GM21737 (cell line): Measurements from ENCODE around the gene RADIL.

ENCODE experiments used
- ATAC-seq: cut with Tn5 transposase; IDR thresholded peaks from one replicate; pipeline ENCODE4 v1.9.1; 2021; ENCODE audit warnings: mild to moderate bottlenecking, moderate library complexity; ENCODE audit not compliant: unreplicated experiment

The RADIL gene

DNA sequence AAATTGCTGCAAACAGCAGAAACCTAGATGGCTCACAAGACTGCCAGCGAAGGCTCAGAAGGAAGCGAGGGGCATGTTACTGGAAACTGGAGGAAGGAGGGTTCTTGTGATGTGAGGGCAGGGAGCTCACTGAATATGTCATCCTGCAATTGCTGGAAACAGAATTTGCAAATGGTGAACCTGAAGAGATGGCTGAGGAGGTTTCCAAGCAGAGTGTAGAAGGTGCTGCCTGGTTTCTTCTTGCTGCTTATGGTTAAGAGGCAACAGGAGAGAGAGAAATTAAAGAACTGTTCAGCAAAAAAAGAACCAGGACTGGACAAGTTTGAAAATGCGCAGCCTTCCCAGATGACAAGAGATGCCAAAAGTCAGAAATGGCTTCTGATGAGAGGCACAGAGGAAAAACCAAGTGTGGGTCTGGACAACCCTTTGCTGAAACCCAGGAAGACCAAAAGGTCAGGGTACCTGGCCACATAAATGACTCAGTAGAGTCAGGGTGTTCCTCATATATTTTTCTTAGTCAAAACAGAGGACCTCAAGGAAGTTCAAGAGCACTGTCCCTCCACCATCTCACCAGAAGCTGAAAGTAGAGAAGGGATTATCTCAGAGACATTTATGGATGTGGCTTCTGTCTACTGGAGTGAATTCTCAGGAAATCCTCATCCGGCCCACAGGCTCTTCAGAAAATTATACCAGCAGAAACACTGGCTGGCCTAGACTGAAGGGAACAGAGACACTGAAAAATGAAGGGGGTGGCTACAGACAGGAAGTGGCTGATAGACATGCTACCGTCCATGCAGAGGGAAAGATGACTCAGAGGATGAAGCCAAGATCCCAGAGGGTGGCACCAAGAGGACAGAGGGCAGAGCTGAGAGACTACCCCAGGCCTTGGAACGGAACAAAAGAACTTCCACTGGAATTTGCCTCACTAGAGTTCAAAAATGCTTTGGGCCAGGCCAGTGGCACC is 31.8 kb downstream of the RADIL start:
- no peak for ATAC-seq

DNA sequence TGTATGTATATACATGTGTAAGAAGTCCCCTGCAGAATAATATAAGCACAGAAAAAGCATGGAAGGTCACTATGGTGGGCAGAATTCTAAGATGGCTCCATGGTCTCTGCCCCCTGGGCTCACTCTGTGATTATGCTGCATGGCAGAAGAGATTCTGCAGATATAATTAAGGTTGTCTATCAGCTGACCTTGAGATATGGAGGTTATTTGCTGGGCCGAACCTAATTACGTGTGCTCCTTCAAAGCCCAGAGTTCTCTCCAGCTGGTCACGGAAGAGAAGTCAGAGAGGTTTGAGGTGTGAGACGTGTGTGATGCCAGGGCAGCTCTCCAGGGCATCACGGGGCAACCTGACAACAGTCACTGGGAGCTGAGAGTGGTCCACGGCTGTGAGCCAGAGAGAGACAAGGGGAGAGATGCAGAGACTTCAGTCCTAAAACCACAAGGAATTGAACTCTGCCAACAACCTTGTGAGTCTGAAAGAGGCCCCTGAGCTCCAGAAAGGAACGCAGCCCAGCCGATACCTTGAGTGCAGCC is 33.2 kb downstream of the RADIL start:
- ATAC-seq, result no peak

DNA sequence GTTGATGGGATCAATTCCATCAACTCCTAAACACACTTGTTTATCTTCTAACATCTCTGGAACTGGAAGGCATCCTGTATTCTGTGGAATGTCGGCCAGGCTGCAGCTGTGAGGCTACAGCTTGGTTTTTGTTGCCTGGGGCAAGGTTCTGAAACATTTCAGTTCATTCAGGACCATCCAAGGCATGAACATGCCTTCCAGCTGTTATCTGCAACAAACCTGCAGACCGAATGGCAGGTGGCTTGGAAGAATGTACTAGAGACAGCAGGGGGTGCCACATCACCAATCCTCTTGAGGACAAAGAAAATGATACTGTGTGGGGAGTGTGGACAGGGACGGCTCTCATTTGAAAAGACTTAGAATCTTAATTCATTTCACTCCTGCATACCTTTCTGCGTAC is 34.1 kb downstream of the RADIL start:
- no peak for ATAC-seq

- ATAC-seq, result no peak
Measured at GRCh38 chr7:4845740-4846142, 37.8 kb downstream of the RADIL start.

- ATAC-seq, result no peak
Measured at GRCh38 chr7:4842319-4843064, 41.0 kb downstream of the RADIL start.

- ATAC-seq, result no peak
Measured at GRCh38 chr7:4841836-4842235, 41.7 kb downstream of the RADIL start.

- no peak for ATAC-seq
Measured at GRCh38 chr7:4841007-4841784, 42.3 kb downstream of the RADIL start.

DNA sequence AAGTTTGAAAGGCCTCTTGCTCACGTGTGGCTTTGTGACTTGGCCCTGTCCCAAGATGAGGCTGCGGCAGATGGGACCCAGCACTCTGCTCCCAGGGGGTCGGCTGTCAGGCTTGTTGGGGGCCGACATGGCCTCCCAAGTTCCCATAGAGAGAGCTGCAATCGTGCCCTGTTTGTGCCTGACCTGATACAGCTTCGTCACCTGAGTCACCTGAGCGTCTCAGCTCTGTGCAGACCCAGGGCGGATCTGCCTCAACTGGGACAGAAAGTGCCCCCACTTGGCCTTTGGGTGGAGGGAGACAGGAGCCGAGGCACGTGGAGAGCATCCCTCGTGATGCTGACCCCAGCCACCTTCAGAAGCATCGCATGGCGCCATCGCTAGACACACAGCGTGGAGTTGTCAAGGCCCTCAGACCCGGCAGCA is 43.4 kb downstream of the RADIL start:
- no peak for ATAC-seq

DNA sequence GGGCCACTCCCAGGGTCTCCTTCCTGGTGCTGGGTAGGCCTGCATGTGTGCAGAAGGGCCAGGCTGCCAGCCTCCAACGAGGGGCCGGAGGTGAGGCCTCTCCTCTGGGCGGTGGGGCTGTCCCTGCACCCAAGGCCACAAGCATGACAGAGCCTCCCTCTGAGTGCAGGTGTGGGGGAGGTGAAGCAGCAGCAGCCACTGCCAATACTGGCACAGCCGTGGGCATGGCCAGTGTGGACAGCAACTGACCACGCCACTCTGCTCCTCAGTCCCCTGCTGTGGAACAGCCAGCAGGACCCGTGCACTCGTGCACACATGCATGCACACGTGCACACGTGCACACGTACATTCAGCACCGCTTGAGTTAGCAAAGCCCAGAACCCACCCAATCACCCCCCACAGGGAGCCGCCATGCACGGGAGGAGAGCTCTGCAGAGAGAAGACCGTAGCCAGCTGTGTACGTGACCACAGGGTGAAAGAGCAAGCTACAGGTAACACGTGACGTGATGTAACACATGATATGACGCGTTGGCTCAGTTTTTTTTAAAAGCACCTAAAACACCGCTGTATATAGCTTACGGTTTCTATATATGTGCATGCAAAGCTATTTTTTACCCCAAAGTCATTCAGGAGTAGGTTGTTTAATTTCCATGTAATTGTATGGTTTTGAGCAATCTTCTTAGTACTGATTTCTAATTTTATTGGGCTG is 44.7 kb downstream of the RADIL start:
- no peak for ATAC-seq

GRCh38 chr7:4837803-4838625 is 45.5 kb downstream of the RADIL start:
- no peak for ATAC-seq

DNA sequence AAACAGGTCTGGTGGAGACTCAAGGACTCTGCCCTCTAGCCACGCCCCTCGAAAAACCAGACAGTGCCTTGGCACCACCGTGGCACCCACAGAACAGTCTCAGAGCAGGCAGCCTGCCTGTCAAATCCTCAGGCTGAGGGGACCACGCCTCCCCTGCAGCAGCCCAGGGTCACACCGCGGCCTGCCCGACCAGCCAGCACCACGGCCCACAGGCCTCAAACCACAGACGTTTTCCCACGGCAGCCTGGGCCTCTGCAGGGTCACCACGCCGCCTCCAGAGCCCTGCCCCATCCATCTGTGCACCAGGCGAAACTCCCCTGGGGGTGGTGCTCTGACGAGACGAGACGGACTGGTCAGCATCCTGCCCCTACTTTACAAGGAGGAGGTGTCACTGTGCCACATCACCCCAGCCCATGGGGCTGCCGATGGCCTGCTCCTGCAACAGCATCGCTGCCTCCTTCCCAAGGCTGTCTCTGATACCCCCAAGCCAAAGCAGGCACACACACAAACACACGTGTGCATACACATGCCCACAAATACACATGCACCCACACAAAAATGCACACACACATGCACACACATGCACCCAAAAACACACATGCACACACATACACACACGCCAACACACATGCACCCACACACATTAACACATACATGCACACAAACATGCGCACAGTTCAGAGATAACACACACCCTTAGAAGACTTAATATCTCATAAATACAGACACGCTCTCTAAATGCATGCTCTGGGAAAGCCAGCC is 46.3 kb downstream of the RADIL start:
- ATAC-seq, result no peak

DNA sequence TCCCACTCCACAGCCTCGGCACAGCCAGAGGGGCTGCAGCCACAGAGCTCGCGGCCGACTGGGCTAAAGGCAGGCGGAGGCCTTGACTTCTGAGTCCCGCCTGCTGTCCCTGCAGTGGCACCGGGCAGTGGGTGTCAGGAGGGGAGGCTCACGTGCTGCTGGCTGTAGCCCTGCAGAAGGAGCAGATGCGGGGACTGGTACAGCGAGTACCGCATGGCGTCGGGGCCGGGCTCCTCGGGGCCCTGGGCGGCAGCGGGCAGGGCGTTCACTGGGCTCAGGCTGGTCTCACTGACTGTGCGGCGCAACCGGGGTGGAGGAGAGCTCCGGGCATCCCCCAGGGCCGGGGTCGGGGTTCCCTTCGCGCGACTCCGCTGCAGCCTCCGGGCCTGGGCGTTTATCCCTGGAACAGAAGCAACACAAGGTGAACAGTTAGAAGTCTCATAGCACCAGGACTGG is 47.3 kb downstream of the RADIL start:
- ATAC-seq, result no peak

DNA sequence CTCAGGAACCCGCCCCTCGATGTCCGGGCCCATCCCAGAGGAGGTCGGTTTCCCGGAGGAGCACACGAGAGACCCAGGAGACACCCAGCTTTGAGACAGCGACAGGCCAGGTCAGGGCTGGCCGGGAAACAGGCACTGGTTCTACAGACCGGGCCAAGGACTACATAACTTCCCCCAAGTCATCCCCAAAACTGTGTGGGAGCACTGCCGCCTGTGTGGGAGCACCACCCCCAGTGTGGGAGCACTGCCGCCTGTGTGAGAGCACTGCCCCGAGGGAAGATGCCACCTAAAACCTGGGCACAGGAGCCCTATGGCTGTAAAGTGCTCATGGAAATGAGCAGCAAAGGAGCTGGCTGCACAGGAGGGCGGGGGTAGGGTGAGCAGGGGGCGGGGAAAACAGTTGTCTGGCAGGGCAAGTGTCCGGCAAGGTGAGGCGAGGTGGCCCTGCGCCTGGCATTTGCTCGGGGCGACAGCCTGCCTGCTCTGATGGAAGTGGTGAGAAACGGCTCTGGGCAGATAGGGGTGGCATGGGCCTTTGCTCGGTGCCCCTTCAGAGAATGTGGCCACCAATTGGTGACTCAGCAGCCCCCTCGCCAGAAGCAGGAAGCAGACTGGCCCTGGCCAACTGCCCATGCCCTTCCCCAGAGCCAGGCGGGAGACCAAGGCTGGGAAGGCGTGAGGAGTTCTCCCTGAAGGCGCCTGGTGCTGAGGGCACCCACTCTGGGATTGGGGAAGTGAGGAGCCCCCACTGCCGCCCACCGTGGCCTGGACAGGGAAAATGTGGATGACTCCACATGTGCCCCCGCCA is 47.9 kb downstream of the RADIL start:
- no peak for ATAC-seq

- no peak for ATAC-seq
Measured at GRCh38 chr7:4834601-4835397, 48.7 kb downstream of the RADIL start.

DNA sequence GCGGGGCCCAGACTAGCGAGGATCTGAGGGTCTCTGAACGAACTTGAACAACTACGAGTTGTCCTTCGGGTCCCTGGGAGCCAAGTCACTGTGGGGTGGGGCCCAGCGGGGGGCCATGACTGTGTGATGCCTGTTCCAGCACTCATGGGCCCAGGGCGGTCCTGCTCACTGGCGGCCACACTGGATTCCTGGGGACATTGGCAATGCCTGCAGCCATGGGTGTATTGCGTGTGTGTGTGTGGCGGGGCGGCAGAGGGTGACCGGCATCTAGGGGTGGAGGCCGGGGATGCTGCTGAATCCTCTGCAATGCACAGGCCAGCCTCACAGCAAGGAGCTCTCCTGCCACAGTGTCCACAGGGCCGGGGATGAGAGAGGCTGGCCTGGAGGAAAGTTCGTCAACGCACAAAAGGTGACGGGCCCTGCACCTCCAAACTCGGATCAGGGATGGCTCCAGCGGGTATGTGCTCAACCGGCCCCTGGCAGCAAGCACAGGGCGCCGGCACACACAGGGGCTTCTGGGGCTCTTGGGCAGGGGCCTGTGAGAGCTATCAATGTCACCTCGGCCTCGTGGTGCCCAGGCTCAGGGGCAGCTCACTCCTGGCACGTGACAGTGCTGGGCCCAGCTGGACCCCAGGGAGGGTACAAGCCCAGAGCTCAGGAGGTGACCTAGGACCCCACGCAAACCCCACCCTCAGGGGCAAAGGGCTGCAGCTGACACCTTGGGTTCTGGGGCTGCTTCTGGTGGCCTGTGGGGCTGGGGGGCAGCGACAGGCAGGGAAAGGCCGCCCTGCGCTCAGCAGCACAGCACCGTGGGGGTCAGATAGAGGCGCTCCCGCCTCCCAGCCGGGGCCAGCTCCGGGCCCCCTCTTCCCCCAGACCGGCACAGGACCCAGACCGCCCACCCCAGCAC is 49.6 kb downstream of the RADIL start:
- ATAC-seq, result no peak

GRCh38 chr7:4833176-4833575 is 50.3 kb downstream of the RADIL start:
- no peak for ATAC-seq
